HG03521 (cell line): ENCODE measurements around the gene LYPD5.
A peak's percentile ranks its signal among the peaks of the same experiment; 100 is the strongest.
"Not testable (repeated sequence)": the region's sequence is repeated elsewhere in the genome, so short reads cannot be mapped to it uniquely, and the experiment has no call there.

ENCODE experiments used
- ATAC-seq: cut with Tn5 transposase; IDR thresholded peaks from one replicate; pipeline ENCODE4 v1.9.1; 2021; ENCODE audit warnings: mild to moderate bottlenecking, moderate library complexity; ENCODE audit not compliant: unreplicated experiment

LYPD5 gene, protein sequence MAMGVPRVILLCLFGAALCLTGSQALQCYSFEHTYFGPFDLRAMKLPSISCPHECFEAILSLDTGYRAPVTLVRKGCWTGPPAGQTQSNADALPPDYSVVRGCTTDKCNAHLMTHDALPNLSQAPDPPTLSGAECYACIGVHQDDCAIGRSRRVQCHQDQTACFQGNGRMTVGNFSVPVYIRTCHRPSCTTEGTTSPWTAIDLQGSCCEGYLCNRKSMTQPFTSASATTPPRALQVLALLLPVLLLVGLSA

DNA sequence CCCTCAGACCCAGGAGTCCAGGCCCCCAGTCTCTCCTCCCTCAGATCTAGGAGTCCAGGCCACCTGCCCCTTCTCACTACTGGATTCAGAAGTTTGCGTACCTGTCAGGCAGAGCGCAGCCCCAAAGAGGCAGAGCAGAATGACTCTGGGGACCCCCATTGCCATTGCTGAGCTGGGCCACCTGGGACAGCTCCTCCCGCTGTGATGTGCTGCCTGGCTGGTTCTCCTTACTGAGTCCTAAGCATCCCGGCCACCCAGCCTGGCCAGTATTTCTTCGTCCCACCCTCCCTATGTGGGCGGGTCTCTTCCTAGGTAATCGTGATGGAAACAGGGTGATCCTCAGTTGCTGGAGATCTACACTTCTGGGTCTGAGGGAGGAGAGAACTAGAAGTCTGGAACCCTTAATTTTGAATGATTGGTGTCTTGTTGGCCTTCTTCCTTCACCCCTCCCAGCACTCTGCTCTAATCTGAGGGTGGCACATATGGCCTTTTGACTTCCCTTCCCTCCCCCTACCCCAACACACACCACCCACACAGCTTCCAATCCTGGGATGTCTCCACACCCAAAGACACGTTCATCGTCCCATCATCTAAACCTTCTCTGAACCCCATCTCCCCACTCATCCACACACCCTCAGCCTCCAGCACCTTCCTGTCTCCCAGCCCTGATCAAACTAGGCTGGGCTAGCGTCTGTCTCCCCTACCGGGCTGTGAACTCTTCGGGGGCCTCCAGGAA, at the start of gene LYPD5:
Gene LYPD5 (minus strand): TSS at position 232 of the 736 bp plus-strand sequence. CDS start 67 bp downstream, at position 165.
- no peak for ATAC-seq

DNA sequence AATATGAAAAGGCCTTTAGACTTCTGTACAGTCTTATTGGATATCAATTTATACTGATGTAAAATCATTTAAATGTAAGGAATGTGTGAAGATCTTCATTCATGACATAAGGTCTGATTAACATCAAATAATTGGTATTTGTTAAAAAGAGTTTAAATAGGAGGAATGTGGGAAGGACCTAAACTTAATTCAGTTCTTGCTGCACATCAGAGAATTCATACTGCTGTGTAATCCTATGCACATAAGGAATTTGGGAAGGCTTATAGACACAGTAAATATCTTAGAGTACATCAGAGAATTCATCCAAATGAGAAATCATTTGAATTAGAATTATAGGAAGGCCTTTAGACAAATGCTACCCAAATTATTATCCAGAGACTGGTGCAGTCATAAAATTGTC, 46.6 kb upstream of the LYPD5 start:
- ATAC-seq = no peak

DNA sequence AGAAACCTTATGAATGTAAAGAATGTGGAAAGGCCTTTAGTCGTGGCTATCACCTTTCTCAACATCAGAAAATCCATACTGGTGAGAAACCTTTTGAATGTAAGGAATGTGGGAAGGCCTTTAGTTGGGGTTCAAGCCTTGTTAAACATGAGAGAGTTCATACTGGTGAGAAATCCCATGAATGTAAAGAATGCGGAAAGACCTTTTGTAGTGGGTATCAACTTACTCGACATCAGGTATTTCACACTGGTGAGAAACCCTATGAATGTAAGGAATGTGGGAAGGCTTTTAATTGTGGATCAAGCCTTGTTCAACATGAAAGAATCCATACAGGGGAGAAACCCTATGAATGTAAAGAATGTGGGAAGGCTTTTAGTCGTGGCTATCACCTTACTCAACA, 45.6 kb upstream of the LYPD5 start:
- no peak for ATAC-seq

DNA sequence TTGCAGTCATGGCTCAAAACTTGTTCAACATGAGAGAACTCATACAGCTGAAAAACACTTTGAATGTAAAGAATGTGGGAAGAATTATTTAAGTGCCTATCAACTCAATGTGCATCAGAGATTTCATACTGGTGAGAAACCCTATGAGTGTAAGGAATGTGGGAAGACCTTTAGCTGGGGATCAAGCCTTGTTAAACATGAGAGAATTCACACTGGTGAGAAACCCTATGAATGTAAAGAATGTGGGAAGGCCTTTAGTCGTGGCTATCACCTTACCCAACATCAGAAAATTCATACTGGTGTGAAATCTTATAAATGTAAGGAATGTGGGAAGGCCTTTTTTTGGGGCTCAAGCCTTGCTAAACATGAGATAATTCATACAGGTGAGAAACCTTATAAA, 45.0 kb upstream of the LYPD5 start:
- ATAC-seq = no peak

DNA sequence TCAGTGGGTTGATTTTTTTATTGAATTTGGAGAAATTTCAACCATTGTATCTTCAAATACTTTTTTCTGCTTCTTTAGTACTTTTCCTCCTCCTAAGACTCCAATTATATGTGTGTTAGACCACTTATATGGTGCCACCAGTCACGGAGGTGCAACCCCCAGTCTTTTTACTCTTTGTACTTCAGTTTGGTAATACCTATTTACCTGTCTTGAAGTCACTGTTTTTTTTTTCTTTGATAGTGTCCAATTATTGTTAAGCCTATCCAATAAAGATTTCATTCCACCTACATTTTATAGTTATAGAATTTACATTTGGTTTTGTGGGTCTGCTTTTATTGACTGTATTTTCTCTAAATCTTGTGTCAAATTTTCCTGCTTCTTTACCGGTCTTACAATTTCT, 39.8 kb upstream of the LYPD5 start:
- no peak for ATAC-seq

DNA sequence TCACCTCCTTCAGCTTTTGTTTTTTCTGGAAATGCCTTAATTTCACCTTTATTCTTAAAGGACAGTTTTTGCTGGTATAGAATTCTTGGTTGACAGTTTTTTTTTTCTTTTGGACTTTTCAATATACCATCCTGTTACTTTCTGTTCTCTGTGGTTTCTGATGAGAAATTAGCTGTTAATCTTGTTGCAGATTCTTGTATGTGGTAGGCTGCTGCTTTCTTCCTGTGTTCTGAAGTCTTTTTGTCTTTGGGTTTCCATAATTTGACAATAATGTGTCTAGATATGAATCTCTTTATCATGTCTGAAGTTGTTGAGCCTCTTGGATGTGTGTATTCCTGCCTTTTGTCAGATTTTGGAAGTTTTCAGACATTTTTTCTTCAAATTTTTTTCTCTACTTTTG, 36.9 kb upstream of the LYPD5 start:
- no peak for ATAC-seq

DNA sequence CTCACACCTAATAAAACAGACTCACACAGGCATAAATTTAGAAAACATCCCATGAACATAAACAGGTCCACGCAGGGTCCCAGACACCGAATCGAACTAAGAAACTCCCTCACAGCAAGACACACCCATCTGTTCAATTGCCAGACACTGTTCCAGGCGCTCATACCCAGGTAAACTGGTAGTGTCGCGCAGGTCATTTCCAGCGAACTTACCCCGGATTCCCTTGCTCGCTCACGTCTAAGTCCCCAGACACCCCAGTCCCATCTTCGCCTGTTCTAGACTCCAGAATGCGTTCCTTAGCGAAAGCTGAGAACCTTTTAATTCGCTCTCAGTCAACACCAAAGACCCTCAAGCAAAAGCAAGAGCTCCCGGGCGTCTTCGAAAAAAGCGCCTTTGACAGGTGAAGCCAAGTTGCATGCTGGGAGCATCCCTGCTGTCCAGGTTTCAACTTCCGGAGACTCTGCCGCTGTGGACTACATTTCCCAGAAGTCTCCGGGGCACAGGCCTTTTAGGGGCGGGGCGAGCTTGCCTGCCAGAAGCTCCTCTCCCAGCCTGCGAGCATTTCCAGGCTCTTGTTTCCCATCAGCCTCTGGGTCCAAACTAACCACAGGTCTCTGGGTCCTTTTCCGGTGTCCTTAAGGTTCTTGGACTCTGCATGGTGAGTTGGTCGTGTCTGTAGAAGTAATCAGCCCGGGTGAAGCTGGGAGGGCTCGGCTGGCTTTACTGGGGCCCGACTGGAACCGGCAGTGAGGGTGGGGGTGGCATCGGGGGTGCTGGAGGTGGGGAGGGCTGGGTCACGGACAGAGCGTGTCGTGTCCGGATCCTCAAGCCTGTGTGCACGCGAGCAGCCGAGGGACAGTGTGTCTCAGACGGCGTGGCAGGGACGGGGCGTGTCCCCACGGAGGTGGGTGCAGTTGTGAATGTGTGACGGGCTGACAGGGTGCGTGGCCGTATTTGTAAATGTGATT, 24.8 kb upstream of the LYPD5 start, which contains the start of gene ZNF283:
Gene ZNF283 (plus strand): TSS at position 535 of the 968 bp plus-strand sequence. CDS start 6,184 bp downstream, outside the sequence.
- peak; percentile 88 for ATAC-seq

DNA sequence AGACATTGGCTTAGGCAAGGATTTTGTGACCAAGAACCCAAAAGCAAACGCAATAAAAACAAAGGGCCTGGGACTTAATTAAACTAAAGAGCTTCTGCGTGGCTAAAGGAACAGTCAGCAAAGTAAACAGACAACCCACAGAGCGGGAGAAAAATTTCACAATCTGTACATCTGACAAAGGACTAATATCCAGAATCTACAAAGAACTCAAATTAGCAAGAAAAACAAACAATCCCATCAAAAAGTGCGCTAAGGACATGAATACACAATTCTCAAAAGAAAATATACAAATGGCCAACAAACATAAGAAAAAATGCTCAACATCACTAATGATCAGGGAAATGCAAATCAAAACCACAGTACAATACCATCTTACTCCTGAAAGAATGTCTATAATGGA, 22.3 kb upstream of the LYPD5 start:
- not testable (repeated sequence) for ATAC-seq

DNA sequence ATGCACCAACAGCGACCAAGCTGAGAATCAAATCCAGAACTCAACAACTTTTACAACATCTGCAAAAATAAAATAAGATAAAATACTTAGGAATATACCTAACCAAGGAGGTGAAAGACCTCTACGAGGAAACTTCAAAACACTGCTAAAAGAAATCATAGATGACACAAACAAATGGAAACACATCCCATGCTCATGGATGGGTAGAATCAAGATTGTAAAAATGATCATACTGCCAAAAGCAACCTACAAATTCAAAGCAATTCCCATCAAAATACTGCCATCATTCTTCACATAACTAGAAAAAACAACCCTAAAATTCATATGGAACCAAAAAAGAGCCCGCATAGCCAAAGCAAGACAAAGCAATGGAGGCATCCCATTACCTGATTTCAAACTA, 21.6 kb upstream of the LYPD5 start:
- not testable (repeated sequence) for ATAC-seq

DNA sequence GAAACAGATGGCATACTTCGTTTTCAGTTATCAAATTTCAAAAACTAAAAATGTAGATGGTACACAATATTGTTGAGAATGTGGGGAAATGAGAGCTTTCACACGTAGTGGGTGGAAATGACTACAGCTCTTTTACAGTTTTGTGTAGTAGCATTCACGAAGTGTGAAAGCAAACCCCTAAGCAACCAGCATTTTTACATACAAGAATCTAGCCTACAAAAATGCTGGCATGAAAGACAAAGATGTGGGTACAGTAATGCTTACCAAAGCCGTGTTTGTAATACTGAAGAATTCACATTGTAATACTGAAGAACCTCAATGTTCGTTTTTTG, 18.6 kb upstream of the LYPD5 start:
- no peak for ATAC-seq

DNA sequence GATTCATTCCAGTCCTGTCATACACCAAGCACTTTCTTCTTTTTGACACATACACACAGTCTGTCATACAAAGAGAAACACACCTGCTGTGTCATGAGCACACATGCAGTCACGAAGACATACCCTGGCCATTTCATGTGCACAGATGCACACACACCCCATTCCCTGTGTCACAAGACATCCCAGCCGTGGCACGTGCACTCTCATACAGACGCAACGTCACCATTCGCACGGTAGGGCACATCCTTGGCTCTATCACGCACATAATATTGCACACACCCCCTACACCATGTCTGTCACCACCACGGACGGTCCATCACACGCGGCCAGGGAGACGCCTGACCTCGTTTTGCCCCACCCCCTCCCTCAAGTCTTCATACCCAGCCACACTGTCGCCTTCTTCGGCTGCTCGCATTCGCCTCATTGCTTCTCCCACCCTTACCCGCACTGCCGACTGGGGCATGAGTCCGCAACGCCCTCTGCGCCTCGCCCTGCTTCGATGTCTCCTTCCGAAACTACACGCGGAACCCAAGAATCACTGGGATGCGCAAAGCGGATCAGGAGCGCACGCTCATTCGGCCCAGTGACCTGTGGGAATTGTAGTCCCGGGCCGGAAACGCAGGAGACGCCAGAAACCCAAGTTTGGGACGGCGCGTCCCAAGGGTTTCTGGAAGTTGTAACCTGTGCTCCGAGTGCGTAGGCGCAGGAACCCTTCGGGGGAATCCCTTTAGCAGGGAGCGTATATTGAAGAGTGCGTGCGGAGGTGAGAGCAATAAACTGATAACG, 18.0 kb upstream of the LYPD5 start:
- ATAC-seq = no peak

DNA sequence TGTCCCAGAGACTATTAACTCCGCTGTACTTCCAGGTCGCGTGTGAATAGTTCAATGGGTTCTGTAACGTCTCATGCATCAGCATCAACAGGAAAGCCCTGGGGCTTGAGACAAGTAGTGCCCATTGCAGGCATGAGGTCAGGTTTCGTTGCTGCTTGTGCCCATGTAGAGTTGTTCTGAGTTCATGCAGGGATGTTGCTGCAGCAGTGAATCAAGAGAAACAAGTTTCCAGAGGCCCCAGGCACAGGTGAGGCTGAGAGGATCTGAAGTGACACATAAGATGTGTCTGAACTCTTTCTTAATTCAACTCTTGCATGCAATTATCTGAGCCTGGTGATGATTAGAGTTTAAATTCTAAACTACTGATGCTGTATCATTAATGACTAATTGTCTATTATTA, 16.3 kb upstream of the LYPD5 start:
- no peak for ATAC-seq

DNA sequence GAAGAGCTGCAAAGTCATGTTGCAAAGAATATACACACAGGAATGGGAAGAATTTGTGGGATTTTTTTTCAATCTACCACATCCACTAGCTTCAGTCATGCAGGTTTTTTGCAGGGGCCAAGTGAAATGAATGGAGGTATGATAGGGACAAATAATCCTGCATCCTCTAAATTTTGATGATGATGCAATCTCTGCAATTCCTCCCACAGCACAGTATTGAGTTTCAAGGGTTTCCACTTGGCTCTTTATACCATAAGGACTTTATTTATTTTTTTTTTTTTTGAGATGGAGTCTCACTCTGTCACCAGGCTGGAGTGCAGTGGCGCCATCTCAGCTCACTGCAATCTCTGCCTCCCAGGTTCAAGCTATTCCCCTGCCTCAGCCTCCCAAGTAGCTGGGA, 15.2 kb upstream of the LYPD5 start:
- not testable (repeated sequence) for ATAC-seq

DNA sequence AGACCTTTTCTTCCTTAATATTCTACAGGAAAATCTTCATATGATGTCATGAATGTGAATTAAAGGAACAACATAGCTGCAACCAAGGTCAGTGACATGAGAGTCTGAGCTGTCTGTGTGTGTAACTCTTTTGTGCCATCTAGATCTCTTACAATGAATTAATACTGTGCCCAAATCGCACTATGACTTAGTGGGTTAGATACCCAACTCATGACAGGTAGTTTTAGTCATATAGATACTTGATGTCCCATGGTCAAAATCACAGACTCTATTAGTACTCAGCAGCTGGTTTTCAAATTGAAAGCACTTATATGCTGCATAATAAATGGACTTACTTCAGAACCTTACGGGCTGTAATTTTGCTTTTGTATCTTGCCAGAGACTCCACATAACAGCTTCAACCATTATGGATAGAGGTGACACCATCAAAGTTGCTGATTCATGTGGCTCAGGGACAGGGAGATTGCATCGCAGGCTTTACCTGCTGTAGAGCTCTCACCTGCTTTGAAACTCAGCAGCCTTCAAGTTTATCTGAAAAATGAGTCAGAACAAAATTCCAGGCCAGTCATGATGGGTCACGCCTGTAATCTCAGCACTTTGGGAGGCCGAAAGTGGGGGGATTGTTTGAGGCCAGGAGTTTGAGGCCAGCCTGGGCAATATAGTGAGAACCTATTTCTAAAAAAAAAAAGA, 12.6 kb upstream of the LYPD5 start:
- ATAC-seq = no peak

DNA sequence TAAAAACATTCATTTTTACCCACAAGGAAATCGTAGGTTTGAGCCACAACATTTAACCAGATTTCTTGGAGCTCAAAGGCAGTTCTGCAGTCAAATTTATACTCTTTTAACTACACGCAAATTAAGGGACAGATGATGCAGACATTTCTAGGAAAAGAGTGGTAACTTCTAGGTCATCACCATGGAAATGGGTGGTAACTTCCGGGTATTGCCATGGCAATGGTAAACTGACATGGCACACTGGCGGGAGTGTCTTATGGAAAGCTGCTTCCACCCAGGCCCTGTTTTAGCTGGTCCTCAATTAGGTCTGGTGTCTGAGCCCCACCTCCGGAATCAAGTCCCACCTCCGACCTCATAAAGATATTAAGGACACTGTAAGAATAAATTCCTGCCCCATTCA, 10.4 kb upstream of the LYPD5 start:
- ATAC-seq = no peak

DNA sequence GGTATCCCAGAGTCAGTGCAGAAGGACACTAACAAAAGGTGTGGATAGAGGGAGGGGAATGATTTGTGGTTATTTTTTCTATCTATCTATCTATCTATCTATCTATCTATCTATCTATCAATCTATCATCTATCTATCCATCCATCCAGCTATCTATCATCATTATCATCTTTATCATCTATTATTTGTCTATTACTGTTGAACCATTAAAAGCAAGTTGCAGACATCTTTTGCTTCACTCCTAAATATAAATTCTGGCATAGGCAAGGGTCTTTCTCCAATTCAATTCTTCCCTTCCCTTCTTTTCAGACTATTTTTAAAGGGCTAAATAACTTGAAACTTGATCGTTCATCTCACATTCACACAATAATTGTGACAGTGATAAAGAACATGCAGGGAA, 10.0 kb upstream of the LYPD5 start:
- ATAC-seq = no peak

DNA sequence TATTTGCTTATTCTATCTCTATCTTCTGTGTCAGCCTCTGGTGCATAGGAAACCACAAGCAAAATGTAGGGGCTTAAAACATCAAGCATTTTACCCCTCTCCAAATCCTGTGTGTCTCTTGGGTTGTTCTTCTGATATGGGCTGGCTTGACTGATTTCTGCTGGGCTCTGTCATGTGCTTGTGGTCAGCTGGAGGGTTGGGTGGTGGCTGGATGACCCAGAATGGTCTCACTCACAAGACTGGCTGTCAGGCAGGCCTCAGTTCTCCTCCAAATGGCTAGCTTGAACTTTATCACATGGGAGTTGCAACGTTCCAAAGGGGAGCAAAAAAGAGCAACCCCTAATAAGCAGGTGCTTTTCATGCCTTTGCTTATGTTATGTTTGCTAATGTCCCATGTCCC, 9.6 kb upstream of the LYPD5 start:
- ATAC-seq = no peak

DNA sequence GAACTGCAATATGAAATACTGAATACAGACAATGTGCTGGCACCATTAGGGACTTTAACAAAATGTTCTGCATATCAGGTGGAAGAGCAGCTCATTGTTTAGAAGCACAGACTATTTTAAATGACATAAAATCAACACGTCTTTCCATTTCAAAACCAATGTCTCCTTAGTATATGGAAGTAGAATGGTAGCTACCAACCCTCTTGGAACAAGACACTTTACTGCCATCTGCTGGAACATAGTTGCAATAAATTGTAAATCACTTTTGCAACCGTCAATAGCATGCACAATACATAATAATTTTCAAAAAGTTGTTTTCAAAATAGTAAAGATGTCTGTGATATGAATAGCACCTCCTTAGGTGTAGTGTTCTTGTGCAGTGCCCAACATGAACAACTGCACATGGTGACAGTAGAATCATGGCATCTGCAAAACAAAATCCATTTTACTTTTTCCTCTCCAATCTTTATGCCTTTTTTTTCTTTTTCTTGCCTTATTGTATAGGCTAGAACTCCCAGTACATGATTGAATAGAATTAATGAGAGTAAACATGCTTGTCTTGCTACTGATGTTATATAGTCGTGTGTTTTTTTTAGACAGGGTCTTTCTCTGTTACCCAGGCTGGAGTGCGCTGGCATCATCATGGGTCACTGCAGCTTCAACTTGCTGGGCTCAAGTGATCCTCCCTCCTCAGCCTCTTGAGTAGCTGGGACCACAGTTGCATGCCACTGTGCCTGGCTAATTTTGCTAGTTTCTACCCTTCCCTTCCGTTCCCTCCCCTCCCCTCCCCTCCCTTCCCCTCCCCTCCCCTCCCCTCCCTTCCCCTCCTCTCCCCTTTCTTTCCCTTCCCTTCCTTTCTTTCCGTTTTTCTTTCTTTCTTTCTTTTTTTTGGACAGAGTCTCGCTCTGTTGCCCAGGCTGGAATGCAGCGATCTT, 7.8 kb upstream of the LYPD5 start:
- no peak for ATAC-seq

DNA sequence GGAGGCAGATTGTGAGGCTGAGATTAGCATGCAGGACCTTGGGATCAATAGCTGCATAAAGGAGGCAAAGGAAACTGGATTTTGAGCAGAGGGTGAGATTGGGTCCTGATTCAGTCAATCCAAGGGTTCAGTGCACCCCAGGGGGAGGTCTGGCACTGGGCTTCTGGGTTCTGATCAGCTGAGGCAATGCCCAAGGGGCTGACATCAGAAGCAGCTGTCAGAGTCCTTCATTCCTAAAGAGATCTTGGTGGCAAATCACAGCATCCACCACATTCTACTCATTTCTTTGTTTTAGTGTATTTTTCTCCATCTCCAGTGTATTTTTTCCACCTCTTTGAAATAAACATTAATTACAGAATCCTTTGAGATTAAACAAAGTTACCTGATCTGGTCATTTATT, 5.4 kb upstream of the LYPD5 start:
- ATAC-seq = no peak
